AG09309 (cell line): Measurements from ENCODE around the gene KCNG2.
A peak's percentile ranks its signal among the peaks of the same experiment; 100 is the strongest.

ENCODE experiments used
- DNase-seq: peaks from one replicate; pipeline ENCODE4 v3.0.0-alpha.2; 2010; ENCODE audit warnings: low read depth
- H3K4me3 ChIP-seq: 2 replicates; pipeline ENCODE4 v1.5.1; 2011; ENCODE audit warnings: mild to moderate bottlenecking, low read depth, low read length, moderate library complexity; ENCODE audit not compliant: control insufficient read depth
- CTCF ChIP-seq: IDR thresholded peaks from 2 replicates; pipeline ENCODE4 v1.5.1; 2011; ENCODE audit warnings: mild to moderate bottlenecking, low read depth, low read length, inconsistent platforms; ENCODE audit not compliant: insufficient read depth, control insufficient read depth; ENCODE audit errors: missing control alignments

Gene KCNG2

DNA sequence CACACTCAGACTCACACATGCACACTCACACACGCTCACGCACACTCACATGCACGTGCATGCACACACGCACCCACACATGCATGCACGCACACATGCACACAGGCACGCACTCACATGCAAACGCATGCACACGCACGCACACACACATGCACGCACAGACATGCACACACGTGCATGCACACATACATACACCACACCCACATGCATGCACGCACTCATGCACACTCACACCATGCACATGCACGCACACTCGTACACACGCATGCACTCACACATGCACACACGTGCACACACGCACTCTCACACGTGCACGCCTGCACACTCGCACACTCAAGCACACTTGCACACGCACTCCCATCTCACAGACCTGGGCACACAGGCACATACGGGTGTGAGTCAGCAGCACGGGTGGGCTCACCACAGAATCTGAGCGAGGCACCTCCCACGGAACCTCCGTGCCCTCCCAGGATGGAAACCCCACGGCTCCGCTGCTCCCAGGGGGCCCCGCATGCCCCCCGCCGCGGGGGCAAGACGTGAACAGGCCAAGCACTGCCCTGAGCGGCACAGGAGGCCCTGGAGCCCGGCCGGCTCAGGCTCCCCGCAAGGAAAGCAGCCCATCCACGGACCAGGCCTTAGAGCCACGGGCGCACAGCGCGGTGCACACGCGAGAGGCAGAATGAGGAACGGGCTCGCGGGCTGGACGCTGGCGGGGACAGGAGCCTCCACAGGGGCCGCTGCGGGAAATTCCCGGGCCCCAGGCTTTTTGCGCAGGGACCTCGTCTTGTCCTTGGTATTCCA is 8.4 kb upstream of the KCNG2 start:
- H3K4me3 ChIP-seq = no peak overlapping the region
- no peak for DNase-seq
- no peak for TF ChIP-seq CTCF

- DNase-seq = no peak
- no peak for TF ChIP-seq CTCF
- H3K4me3 ChIP-seq = no peak overlapping the region
Measured at GRCh38 chr18:79789901-79790890, 7.5 kb upstream of the KCNG2 start.

DNA sequence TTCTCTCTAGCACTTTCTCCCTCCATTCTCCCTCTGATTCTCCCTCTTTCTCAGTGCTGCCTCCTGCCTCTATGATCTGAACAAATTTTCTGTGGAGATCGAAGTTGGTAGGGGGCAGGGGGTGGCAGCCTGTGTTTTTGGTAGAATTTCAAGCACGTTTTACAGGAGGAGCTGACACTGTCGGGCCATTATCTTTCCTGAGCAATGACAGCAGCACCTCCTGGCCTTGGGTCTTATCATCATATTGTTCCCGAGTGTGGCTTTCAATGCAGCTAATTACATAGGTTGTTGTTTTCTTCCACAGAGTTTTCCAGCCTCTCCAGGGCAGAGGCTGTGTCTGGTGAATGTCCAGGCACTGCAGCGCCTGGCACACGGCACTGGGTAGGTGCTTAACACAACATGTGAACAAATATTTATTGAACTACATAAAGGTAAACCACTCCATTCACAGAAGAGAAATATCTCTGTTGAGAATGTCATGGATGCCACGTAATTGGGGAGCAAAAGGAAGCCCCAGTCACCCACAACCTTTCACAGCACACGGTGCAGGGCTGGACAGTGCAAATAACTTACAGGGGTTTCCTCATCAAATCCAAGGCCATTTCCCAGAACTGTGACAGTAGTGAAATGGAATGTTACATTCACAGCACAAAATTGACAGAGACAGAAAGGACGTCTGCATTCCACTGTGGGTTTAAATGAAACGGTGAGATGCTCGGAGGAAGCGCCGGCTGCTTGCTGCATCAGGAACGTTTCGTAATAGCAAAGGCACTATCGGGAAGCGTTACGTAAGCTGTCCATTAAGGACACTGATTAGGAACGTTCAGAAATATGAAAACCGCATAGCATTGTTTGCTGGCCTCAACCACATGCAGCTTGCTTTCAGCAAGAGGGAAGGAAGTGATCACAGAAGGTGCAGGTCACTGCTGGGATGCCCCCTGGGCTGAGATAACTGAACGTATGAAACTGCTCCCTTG is 6.5 kb upstream of the KCNG2 start:
- DNase-seq = peak; percentile 99
- no peak overlapping the region for H3K4me3 ChIP-seq
- no peak for TF ChIP-seq CTCF

- TF ChIP-seq CTCF = no peak
- no peak overlapping the region for H3K4me3 ChIP-seq
- DNase-seq = no peak
Measured at GRCh38 chr18:79792096-79792987, 5.4 kb upstream of the KCNG2 start.

DNA sequence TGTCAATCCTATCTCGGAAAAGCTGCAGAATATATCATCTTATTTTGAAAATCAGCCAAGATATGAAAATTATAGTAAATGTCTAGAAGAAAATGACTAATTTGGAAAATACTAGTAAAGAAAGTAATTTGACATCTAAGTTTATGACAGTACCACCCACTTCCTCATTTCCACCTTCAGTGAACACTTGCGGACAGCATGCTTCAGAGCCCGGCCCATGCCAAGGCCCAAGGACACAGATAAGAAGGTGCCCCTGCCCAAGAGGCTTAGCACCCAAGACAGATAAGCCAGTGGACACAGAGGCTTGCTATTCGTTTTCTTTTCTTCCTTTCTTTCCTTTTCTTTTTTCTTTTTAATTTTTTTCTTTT is 4.8 kb upstream of the KCNG2 start:
- H3K4me3 ChIP-seq = no peak overlapping the region
- no peak for TF ChIP-seq CTCF
- DNase-seq = no peak
